Activated CD4-positive, alpha-beta T cell treated with anti-CD3 and anti-CD28 coated beads, Interleukin-2, amount 50 U/mL, for 24 hours (primary cell): ENCODE data around the gene AURKA.
"Not testable (repeated sequence)": the region's sequence is repeated elsewhere in the genome, so short reads cannot be mapped to it uniquely, and the experiment has no call there.

Experiments
- DNase-seq, 2 donors: peaks; one replicate each; pipeline ENCODE4 v3.0.0-alpha.2; 2020; ENCODE audit warnings: low read depth in 1 of 2, low spot score in 1 of 2

The AURKA gene

GRCh38 chr20:56422076-56422823 lies 30.2 kb upstream of the AURKA start:
- DNase-seq, result no peak

- no peak for DNase-seq
These were observed 29.1 kb upstream of the AURKA start for GRCh38 chr20:56420940-56421688.

- no peak for DNase-seq
These were observed 28.0 kb upstream of the AURKA start for GRCh38 chr20:56420028-56420427.

- DNase-seq, result no peak
These were observed 26.4 kb upstream of the AURKA start for GRCh38 chr20:56418385-56418861.

GRCh38 chr20:56417911-56418310 lies 25.9 kb upstream of the AURKA start:
- no peak for DNase-seq

- no peak for DNase-seq
These were observed 25.4 kb upstream of the AURKA start for GRCh38 chr20:56417402-56417801.

GRCh38 chr20:56414842-56415765 lies 23.1 kb upstream of the AURKA start:
- DNase-seq, result no peak

- no peak for DNase-seq
These were observed 20.9 kb upstream of the AURKA start for GRCh38 chr20:56412949-56413348.

- DNase-seq, result no peak
These were observed 20.4 kb upstream of the AURKA start for GRCh38 chr20:56412473-56412790.

GRCh38 chr20:56411759-56412472 lies 19.9 kb upstream of the AURKA start, which contains the start of gene CASS4:
TSS of gene CASS4 (plus strand) at chr20:56412260. CDS start at chr20:56412459, 199 bp downstream.
- DNase-seq, result no peak

GRCh38 chr20:56411287-56411686 lies 19.3 kb upstream of the AURKA start:
- not testable (repeated sequence) for DNase-seq

GRCh38 chr20:56409956-56410355 lies 17.9 kb upstream of the AURKA start:
- no peak for DNase-seq

GRCh38 chr20:56409521-56409920 lies 17.5 kb upstream of the AURKA start:
- no peak for DNase-seq

GRCh38 chr20:56406910-56407309 lies 14.9 kb upstream of the AURKA start:
- no peak for DNase-seq

GRCh38 chr20:56405356-56405755 lies 13.3 kb upstream of the AURKA start:
- not testable (repeated sequence) for DNase-seq

GRCh38 chr20:56403465-56403864 lies 11.4 kb upstream of the AURKA start:
- no peak for DNase-seq

GRCh38 chr20:56400001-56400640 lies 8.1 kb upstream of the AURKA start:
- DNase-seq, result peak in 1 of 2 donors; percentile 58

GRCh38 chr20:56395166-56395565 lies 3.2 kb upstream of the AURKA start:
- no peak for DNase-seq

- DNase-seq, result no peak
These were observed 1.6 kb upstream of the AURKA start for GRCh38 chr20:56393653-56394052.

GRCh38 chr20:56392881-56393482 lies 967 bp upstream of the AURKA start:
- DNase-seq, result no peak
